ENCODE data around the gene FBXO34.

The FBXO34 gene

GRCh38 chr14:55354500-55354899 is 83.3 kb downstream of the FBXO34 start:
- Histone ChIP-seq H3K4me3 (ENCODE audit: low read length) (no peak overlapping the region), H3K9ac (ENCODE audit: low read length) (no peak overlapping the region), H3K36me3 (ENCODE audit: control insufficient read depth, insufficient read depth, low read length) (peaks cover 13% of the 10 kb centered on the region), H3K9me3 (ENCODE audit: control insufficient read depth, low read length) (no peaks in the 10 kb centered on the region), H3K27me3 (ENCODE audit: control insufficient read depth, insufficient read depth, low read length) (no peaks in the 10 kb centered on the region), H3K4me1 (ENCODE audit: control insufficient read depth, insufficient read depth, low read length) (peaks cover 9% of the 10 kb centered on the region)

GRCh38 chr14:55355922-55356321 is 84.7 kb downstream of the FBXO34 start:
- Histone ChIP-seq H3K9ac (ENCODE audit: low read length) (no peak overlapping the region), H3K4me3 (ENCODE audit: low read length) (no peak overlapping the region), H3K36me3 (ENCODE audit: control insufficient read depth, insufficient read depth, low read length) (peaks cover 13% of the 10 kb centered on the region), H3K27me3 (ENCODE audit: control insufficient read depth, insufficient read depth, low read length) (no peaks in the 10 kb centered on the region), H3K4me1 (ENCODE audit: control insufficient read depth, insufficient read depth, low read length) (peaks cover 9% of the 10 kb centered on the region), H3K9me3 (ENCODE audit: control insufficient read depth, low read length) (no peaks in the 10 kb centered on the region)

GRCh38 chr14:55356913-55357312 is 85.7 kb downstream of the FBXO34 start:
- Histone ChIP-seq H3K4me3 (ENCODE audit: low read length) (no peak overlapping the region), H3K9ac (ENCODE audit: low read length) (no peak overlapping the region), H3K27me3 (ENCODE audit: control insufficient read depth, insufficient read depth, low read length) (no peaks in the 10 kb centered on the region), H3K36me3 (ENCODE audit: control insufficient read depth, insufficient read depth, low read length) (peaks cover 3% of the 10 kb centered on the region), H3K4me1 (ENCODE audit: control insufficient read depth, insufficient read depth, low read length) (peaks cover 9% of the 10 kb centered on the region), H3K9me3 (ENCODE audit: control insufficient read depth, low read length) (no peaks in the 10 kb centered on the region)

DNA sequence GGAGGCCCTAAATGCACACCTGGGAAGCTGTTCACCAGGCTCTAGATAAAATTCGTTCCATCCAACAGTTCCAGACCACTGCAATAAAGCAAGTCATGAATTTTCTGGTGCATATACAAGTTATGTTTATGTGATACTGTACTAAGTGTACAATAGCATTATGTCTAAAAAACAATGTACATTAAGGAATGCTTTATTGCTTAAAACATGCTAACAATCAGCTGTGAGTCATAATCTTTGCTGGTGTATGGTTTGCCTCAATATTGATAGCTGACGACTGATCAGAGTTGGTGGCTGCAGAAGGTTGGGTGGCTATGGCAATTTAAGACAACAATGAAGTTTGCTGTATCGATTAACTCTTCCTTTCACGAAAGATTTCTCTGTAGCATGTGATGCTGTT is 88.1 kb downstream of the FBXO34 start:
- no peak overlapping the region for H3K4me3 ChIP-seq (ENCODE audit: low read length)
- no peaks in the 10 kb centered on the region for H3K36me3 ChIP-seq (ENCODE audit: control insufficient read depth, insufficient read depth, low read length)
- H3K27me3 ChIP-seq (ENCODE audit: control insufficient read depth, insufficient read depth, low read length) = no peaks in the 10 kb centered on the region
- no peak overlapping the region for H3K9ac ChIP-seq (ENCODE audit: low read length)
- no peaks in the 10 kb centered on the region for H3K9me3 ChIP-seq (ENCODE audit: control insufficient read depth, low read length)
- peaks cover 3% of the 10 kb centered on the region for H3K4me1 ChIP-seq (ENCODE audit: control insufficient read depth, insufficient read depth, low read length)

DNA sequence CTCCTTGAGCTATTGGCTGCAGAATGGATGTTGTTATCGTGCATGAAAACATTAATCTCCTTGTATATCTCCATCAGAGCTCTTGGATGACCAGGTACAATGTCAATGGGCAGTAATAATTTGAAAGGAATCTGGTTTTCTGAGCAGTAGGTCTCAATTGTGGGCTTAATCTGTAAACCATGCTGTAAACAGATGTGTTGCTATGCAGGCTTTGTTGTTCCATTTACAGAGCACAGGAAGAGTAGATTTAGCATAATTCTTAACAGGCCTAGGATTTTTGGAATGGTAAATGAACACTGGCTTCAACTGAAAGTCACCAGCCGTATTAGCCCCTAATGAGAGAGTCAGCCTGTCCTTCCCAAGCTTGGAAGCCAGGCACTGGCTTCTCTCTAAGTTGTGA is 90.0 kb downstream of the FBXO34 start:
- Histone ChIP-seq H3K9me3 (ENCODE audit: control insufficient read depth, low read length) (no peaks in the 10 kb centered on the region), H3K9ac (ENCODE audit: low read length) (no peak overlapping the region), H3K4me3 (ENCODE audit: low read length) (no peak overlapping the region), H3K4me1 (ENCODE audit: control insufficient read depth, insufficient read depth, low read length) (no peaks in the 10 kb centered on the region), H3K27me3 (ENCODE audit: control insufficient read depth, insufficient read depth, low read length) (no peaks in the 10 kb centered on the region), H3K36me3 (ENCODE audit: control insufficient read depth, insufficient read depth, low read length) (no peaks in the 10 kb centered on the region)

DNA sequence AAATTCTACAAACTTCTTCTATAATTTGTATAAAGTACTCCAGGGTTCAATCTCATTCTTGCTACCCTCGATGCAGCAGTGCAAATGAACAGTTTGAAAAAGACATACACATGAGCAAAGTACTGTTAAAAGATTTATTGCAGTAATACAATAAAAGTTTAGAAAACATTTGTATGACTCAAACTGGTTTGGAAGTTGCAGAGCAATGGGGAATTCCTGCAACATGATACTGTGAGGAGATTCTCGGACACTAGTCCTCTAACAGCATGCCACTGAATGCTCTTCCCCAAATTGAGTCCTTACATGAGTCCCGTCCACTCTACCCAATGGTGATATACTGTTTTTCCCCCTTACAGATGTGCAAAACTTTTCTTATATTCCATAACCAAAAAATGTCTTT is 95.0 kb downstream of the FBXO34 start:
- Histone ChIP-seq H3K9ac (ENCODE audit: low read length) (no peak overlapping the region), H3K27me3 (ENCODE audit: control insufficient read depth, insufficient read depth, low read length) (no peaks in the 10 kb centered on the region), H3K9me3 (ENCODE audit: control insufficient read depth, low read length) (no peaks in the 10 kb centered on the region), H3K36me3 (ENCODE audit: control insufficient read depth, insufficient read depth, low read length) (no peaks in the 10 kb centered on the region), H3K4me3 (ENCODE audit: low read length) (no peak overlapping the region), H3K4me1 (ENCODE audit: control insufficient read depth, insufficient read depth, low read length) (peaks cover 21% of the 10 kb centered on the region)

DNA sequence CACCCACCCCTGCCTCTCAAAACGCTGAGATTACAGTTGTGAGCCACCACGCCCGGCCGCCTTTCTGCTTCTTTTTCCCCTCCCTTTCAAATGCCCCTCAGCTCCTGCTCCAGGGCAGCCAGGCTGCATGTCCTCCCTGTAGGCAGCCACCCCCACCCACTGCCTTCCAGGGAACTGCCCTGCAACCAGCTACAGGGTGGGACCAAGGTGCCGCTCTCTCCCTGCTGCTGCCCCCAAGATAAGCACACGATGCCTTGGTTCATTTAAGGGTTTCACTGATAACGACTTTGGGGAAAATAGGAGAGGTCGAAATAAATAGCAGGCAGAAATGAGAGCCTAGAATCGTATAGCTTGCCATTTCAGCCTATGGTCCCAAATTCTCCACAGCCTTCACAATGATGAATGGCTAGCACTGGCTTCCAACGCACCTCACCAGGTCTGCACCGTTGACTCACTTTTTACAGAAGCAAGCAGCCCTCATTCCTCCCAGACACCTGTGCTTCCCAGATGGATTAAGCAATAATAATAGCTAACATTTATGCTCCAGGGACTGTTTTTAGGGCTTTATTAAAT is 99.7 kb downstream of the FBXO34 start:
- Histone ChIP-seq H3K9me3 (ENCODE audit: control insufficient read depth, low read length) (no peaks in the 10 kb centered on the region), H3K36me3 (ENCODE audit: control insufficient read depth, insufficient read depth, low read length) (no peaks in the 10 kb centered on the region), H3K4me3 (ENCODE audit: low read length) (no peak overlapping the region), H3K9ac (ENCODE audit: low read length) (no peak overlapping the region), H3K27me3 (ENCODE audit: control insufficient read depth, insufficient read depth, low read length) (no peaks in the 10 kb centered on the region), H3K4me1 (ENCODE audit: control insufficient read depth, insufficient read depth, low read length) (peaks cover 21% of the 10 kb centered on the region)

GRCh38 chr14:55372423-55372822 is 101.2 kb downstream of the FBXO34 start:
- Histone ChIP-seq H3K36me3 (ENCODE audit: control insufficient read depth, insufficient read depth, low read length) (no peaks in the 10 kb centered on the region), H3K27me3 (ENCODE audit: control insufficient read depth, insufficient read depth, low read length) (no peaks in the 10 kb centered on the region), H3K4me3 (ENCODE audit: low read length) (no peak overlapping the region), H3K4me1 (ENCODE audit: control insufficient read depth, insufficient read depth, low read length) (peaks cover 21% of the 10 kb centered on the region), H3K9ac (ENCODE audit: low read length) (no peak overlapping the region), H3K9me3 (ENCODE audit: control insufficient read depth, low read length) (no peaks in the 10 kb centered on the region)

- no peaks in the 10 kb centered on the region for H3K9me3 ChIP-seq (ENCODE audit: control insufficient read depth, low read length)
- H3K36me3 ChIP-seq (ENCODE audit: control insufficient read depth, insufficient read depth, low read length) = no peaks in the 10 kb centered on the region
- H3K4me1 ChIP-seq (ENCODE audit: control insufficient read depth, insufficient read depth, low read length) = peaks cover 21% of the 10 kb centered on the region
- no peak overlapping the region for H3K4me3 ChIP-seq (ENCODE audit: low read length)
- no peaks in the 10 kb centered on the region for H3K27me3 ChIP-seq (ENCODE audit: control insufficient read depth, insufficient read depth, low read length)
- H3K9ac ChIP-seq (ENCODE audit: low read length) = no peak overlapping the region
Measured at GRCh38 chr14:55372825-55373224, 101.6 kb downstream of the FBXO34 start.

GRCh38 chr14:55373784-55374705 is 102.8 kb downstream of the FBXO34 start:
- Histone ChIP-seq H3K36me3 (ENCODE audit: control insufficient read depth, insufficient read depth, low read length) (no peaks in the 10 kb centered on the region), H3K9me3 (ENCODE audit: control insufficient read depth, low read length) (no peaks in the 10 kb centered on the region)

GRCh38 chr14:55374771-55375170 is 103.5 kb downstream of the FBXO34 start:
- no peak overlapping the region for H3K9ac ChIP-seq (ENCODE audit: low read length)

More at GRCh38 chr14:55373784-55374705, 102.8 kb downstream of the FBXO34 start:
- Histone ChIP-seq H3K27me3 (ENCODE audit: control insufficient read depth, insufficient read depth, low read length) (no peaks in the 10 kb centered on the region), H3K4me1 (ENCODE audit: control insufficient read depth, insufficient read depth, low read length) (peaks cover 21% of the 10 kb centered on the region), H3K4me3 (ENCODE audit: low read length) (no peak overlapping the region), H3K9ac (ENCODE audit: low read length) (no peak overlapping the region)

DNA sequence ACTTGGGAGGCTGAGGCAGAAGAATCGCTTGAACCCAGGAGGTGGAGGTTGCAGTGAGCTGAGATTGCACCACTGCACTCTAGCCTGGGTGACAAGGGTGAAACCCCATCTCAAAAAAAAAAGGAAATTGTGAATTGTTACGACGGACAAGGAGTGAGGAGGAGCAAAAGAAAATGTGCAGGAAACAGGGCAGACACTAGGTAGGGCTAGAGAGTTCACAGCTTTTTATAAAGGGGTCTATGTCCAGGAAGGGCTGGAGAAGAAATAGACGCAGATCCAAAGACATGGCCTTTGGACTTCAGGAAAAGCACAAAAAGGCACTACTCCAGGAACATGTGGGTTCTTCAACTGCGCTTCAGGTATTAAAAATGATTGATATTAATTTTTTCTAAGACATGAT is 106.0 kb downstream of the FBXO34 start:
- Histone ChIP-seq H3K4me3 (ENCODE audit: low read length) (no peak overlapping the region), H3K27me3 (ENCODE audit: control insufficient read depth, insufficient read depth, low read length) (no peaks in the 10 kb centered on the region), H3K9ac (ENCODE audit: low read length) (no peak overlapping the region), H3K4me1 (ENCODE audit: control insufficient read depth, insufficient read depth, low read length) (no peaks in the 10 kb centered on the region), H3K36me3 (ENCODE audit: control insufficient read depth, insufficient read depth, low read length) (no peaks in the 10 kb centered on the region), H3K9me3 (ENCODE audit: control insufficient read depth, low read length) (no peaks in the 10 kb centered on the region)

More at GRCh38 chr14:55374771-55375170, 103.5 kb downstream of the FBXO34 start:
- Histone ChIP-seq H3K4me1 (ENCODE audit: control insufficient read depth, insufficient read depth, low read length) (peaks cover 14% of the 10 kb centered on the region), H3K36me3 (ENCODE audit: control insufficient read depth, insufficient read depth, low read length) (no peaks in the 10 kb centered on the region), H3K4me3 (ENCODE audit: low read length) (no peak overlapping the region), H3K9me3 (ENCODE audit: control insufficient read depth, low read length) (no peaks in the 10 kb centered on the region), H3K27me3 (ENCODE audit: control insufficient read depth, insufficient read depth, low read length) (no peaks in the 10 kb centered on the region)

Measured in mucosa of stomach (tissue), 1 donor.